DMS114 treated with DMSO at 0.1 percent for 48 hours (cell line): ENCODE results near the gene C16orf89.

Experiments used
- DNase-seq: peaks from one replicate; lab custom pipeline; 2025; ENCODE audit not compliant: unreplicated experiment; lab: John Stamatoyannopoulos, UW

Gene C16orf89

GRCh38 chr16:5006348-5007193 is 59.2 kb downstream of the C16orf89 start:
- DNase-seq, result no peak

GRCh38 chr16:5005916-5006315 is 59.8 kb downstream of the C16orf89 start:
- no peak for DNase-seq

- no peak for DNase-seq
Measured at GRCh38 chr16:5004311-5004710, 61.4 kb downstream of the C16orf89 start.

- no peak for DNase-seq
Measured at GRCh38 chr16:5003828-5004227, 61.9 kb downstream of the C16orf89 start.

- DNase-seq, result no peak
Measured at GRCh38 chr16:5003211-5003610, 62.5 kb downstream of the C16orf89 start.

- no peak for DNase-seq
Measured at GRCh38 chr16:5002699-5003143, 63.0 kb downstream of the C16orf89 start.

GRCh38 chr16:5001986-5002385 is 63.8 kb downstream of the C16orf89 start:
- no peak for DNase-seq

GRCh38 chr16:5001571-5001970 is 64.2 kb downstream of the C16orf89 start:
- DNase-seq, result no peak

- no peak for DNase-seq
Measured at GRCh38 chr16:5000573-5001001, 65.2 kb downstream of the C16orf89 start.

GRCh38 chr16:4994719-4995434 is 70.9 kb downstream of the C16orf89 start:
- no peak for DNase-seq
